A673 (cell line): ENCODE measurements around the gene GFY. TPM values are rescaled to one million over a fixed set of nuclear protein-coding genes. Genes with fewer than 3 reads are reported as not detected.

ENCODE experiments used
- BruUV-seq: library from RNA; stranded (reverse); fragments of 400-500 nt; replicated peaks from 2 replicates; lab custom pipeline; 2021; lab: Mats Ljungman, UMichigan
- CTCF ChIA-PET: fragments of 300-600 bp; sonication (Branson Sonifier 250); formaldehyde crosslinking; loops from one replicate; lab custom pipeline; 2022; ENCODE audit warnings: antibody characterized with exemption; lab: Charles Lee
- POLR2A ChIA-PET: fragments of 300-600 bp; sonication (Branson Sonifier 250); formaldehyde crosslinking; loops from one replicate; lab custom pipeline; 2022; ENCODE audit warnings: antibody characterized with exemption; ENCODE audit not compliant: low non-redundant PET; lab: Charles Lee
- DNase-seq: peaks from one replicate; pipeline ENCODE4 v3.0.0-alpha.2; 2015; ENCODE audit warnings: low spot score
- H3K27ac ChIP-seq: fragments of 200-600 bp; sonication (generic); 2 replicates; pipeline ENCODE4 v1.5.1; 2016; ENCODE audit warnings: mixed run types, low read depth, mild to moderate bottlenecking, mixed read lengths, antibody characterized with exemption, low read length; ENCODE audit not compliant: poor library complexity, severe bottlenecking
- H3K27me3 ChIP-seq: fragments of 200-600 bp; sonication (generic); replicated peaks from 2 replicates; pipeline ENCODE4 v1.6.1; 2017; ENCODE audit warnings: mixed run types, low read depth, mild to moderate bottlenecking, mixed read lengths, antibody characterized with exemption, low read length; ENCODE audit not compliant: insufficient read depth, poor library complexity
- H3K36me3 ChIP-seq: fragments of 200-600 bp; sonication (generic); 2 replicates; pipeline ENCODE4 v1.6.1; 2016; ENCODE audit warnings: mixed run types, mild to moderate bottlenecking, mixed read lengths, antibody characterized with exemption, low read length; ENCODE audit not compliant: insufficient read depth, poor library complexity, severe bottlenecking
- H3K4me1 ChIP-seq: fragments of 200-600 bp; sonication (generic); 2 replicates; pipeline ENCODE4 v1.6.1; 2017; ENCODE audit warnings: mixed run types, mild to moderate bottlenecking, mixed read lengths, antibody characterized with exemption, low read length; ENCODE audit not compliant: insufficient read depth, poor library complexity, severe bottlenecking
- H3K4me3 ChIP-seq: fragments of 200-600 bp; sonication (generic); 2 replicates; pipeline ENCODE4 v1.5.1; 2016; ENCODE audit warnings: low read depth, mixed run types, mild to moderate bottlenecking, mixed read lengths, low read length; ENCODE audit not compliant: poor library complexity, severe bottlenecking
- H3K9me3 ChIP-seq: fragments of 200-600 bp; sonication (generic); 2 replicates; pipeline ENCODE4 v1.6.1; 2016; ENCODE audit warnings: mixed run types, low read depth, mild to moderate bottlenecking, mixed read lengths, antibody characterized with exemption, low read length; ENCODE audit not compliant: poor library complexity, severe bottlenecking
- EZH2 ChIP-seq: fragments of 200-600 bp; sonication (generic); IDR thresholded peaks from 2 replicates; pipeline ENCODE4 v1.6.1; 2017; ENCODE audit warnings: borderline replicate concordance, low read depth, mild to moderate bottlenecking, mixed read lengths, antibody characterized with exemption, low read length; ENCODE audit not compliant: poor library complexity, severe bottlenecking
- intact Hi-C: fragments of 100-400 bp; cut with micrococcal nuclease; formaldehyde crosslinking; loops from one replicate; pipeline ENCODE4 v1.10.0; 2022; ENCODE audit not compliant: unreplicated experiment
- total RNA-seq: library from RNA; stranded (reverse); gene quantifications from 2 replicates; pipeline ENCODE4 v1.2.3, GENCODE V29; 2021
- TF ChIP-seq, protein P1 (sequence below): fragments of 300-800, 200-600 bp; sonication (generic); conservative IDR thresholded peaks from 2 replicates; pipeline ENCODE4 v1.5.1; 2017; ENCODE audit warnings: low read depth, mild to moderate bottlenecking, antibody characterized with exemption, low read length, moderate library complexity, mixed read lengths

Gene GFY
- total RNA-seq, 1 experiment from 2014 or later = not detected

GRCh38 chr19:49427855-49428546, 2.8 kb downstream of the GFY start:
- BruUV-seq = no TSS peak
- DNase-seq = no peak
- no peak for TF ChIP-seq EZH2
- TF ChIP-seq, protein P1, sequence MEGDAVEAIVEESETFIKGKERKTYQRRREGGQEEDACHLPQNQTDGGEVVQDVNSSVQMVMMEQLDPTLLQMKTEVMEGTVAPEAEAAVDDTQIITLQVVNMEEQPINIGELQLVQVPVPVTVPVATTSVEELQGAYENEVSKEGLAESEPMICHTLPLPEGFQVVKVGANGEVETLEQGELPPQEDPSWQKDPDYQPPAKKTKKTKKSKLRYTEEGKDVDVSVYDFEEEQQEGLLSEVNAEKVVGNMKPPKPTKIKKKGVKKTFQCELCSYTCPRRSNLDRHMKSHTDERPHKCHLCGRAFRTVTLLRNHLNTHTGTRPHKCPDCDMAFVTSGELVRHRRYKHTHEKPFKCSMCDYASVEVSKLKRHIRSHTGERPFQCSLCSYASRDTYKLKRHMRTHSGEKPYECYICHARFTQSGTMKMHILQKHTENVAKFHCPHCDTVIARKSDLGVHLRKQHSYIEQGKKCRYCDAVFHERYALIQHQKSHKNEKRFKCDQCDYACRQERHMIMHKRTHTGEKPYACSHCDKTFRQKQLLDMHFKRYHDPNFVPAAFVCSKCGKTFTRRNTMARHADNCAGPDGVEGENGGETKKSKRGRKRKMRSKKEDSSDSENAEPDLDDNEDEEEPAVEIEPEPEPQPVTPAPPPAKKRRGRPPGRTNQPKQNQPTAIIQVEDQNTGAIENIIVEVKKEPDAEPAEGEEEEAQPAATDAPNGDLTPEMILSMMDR = no peak

GRCh38 chr19:49428547-49429451, 3.6 kb downstream of the GFY start:
- Histone ChIP-seq H3K4me1 (peaks cover 10% of the 10 kb centered on the region), H3K27ac (no peak overlapping the region), H3K4me3 (no peak overlapping the region), H3K9me3 (no peaks in the 10 kb centered on the region), H3K27me3 (peaks cover 49% of the 10 kb centered on the region), H3K36me3 (no peaks in the 10 kb centered on the region)
- intact Hi-C loops = no loop called here
- ChIA-PET POLR2A (no interaction called here), CTCF (interaction anchor here (0.7 kb wide), 1 partner anchor 10 kb away, joined by 3 read pairs; no protein-coding TSS in a partner anchor)
- TF ChIP-seq, protein P1 = no peak
- TF ChIP-seq EZH2 = no peak
- BruUV-seq = no TSS peak
- DNase-seq = no peak

More at GRCh38 chr19:49427855-49428546, 2.8 kb downstream of the GFY start:
- no peak overlapping the region for H3K4me3 ChIP-seq
- ChIA-PET POLR2A (no interaction called here), CTCF (interaction anchor here (0.5 kb wide), 1 partner anchor 24 kb away, joined by 7 read pairs; the partner anchor contains the start of gene PIH1D1)
- H3K27me3 ChIP-seq = peaks cover 57% of the 10 kb centered on the region
- H3K27ac ChIP-seq = no peak overlapping the region
- intact Hi-C loops = no loop called here
- H3K36me3 ChIP-seq = no peaks in the 10 kb centered on the region
- H3K9me3 ChIP-seq = no peaks in the 10 kb centered on the region
- peaks cover 10% of the 10 kb centered on the region for H3K4me1 ChIP-seq

DNA sequence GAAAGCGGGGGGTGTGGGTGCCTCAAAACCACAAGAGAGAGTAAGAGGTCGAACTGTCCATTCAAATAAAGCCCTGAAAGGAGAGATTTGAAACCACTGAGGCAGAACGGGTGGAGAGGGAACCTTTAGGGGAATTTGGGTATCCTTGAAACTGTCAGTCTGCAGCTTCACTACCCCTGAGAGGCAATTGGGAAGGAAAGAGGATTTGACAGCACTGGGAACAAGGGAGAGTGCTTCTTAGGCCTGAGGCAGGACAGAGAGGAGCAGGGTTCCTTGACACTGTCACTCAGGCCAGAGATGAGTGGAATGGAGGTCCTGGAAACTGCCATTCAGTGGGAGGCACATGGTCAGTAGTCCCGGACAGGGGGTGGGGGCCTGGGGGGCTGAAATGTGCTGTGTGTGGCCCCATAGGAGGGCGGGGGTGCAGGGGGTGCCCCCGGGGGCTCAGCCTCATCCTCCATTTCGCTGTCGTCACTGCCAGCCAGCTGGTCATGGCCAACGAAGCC, 5.0 kb downstream of the GFY start:
- BruUV-seq = no TSS peak
- H3K9me3 ChIP-seq = no peaks in the 10 kb centered on the region
- TF ChIP-seq EZH2 = no peak
- TF ChIP-seq, protein P1 = no peak
- ChIA-PET POLR2A (no interaction called here), CTCF (interaction anchor here (0.7 kb wide), 1 partner anchor 39 kb away, joined by 3 read pairs; no protein-coding TSS in a partner anchor)
- no peaks in the 10 kb centered on the region for H3K36me3 ChIP-seq
- H3K27ac ChIP-seq = no peak overlapping the region
- H3K27me3 ChIP-seq = peaks cover 35% of the 10 kb centered on the region
- DNase-seq = no peak
- H3K4me1 ChIP-seq = peaks cover 10% of the 10 kb centered on the region
- intact Hi-C loops = no loop called here
- H3K4me3 ChIP-seq = no peak overlapping the region
